ENCODE measurements around the gene RXFP3.

DNA sequence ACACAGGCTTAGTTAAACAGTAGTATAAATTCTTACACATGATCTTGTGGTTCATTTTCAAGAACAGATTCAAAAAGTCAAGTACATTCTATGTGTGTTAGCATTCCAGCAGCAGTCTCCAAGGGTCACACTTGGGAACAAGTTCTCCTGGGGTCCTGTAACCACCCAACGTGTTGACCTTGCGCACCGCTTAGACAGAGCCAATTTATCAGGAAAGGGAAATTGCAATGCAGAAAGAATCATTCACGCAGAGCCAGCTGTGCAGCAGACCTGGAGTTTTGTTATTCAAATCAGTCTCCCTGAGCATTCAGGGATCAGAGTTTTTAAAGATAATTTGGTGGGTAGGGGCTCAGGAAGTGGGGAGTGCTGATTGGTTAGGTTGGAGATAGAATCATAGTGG, 8.5 kb upstream of the RXFP3 start:
- TF ChIP-seq, protein P1, sequence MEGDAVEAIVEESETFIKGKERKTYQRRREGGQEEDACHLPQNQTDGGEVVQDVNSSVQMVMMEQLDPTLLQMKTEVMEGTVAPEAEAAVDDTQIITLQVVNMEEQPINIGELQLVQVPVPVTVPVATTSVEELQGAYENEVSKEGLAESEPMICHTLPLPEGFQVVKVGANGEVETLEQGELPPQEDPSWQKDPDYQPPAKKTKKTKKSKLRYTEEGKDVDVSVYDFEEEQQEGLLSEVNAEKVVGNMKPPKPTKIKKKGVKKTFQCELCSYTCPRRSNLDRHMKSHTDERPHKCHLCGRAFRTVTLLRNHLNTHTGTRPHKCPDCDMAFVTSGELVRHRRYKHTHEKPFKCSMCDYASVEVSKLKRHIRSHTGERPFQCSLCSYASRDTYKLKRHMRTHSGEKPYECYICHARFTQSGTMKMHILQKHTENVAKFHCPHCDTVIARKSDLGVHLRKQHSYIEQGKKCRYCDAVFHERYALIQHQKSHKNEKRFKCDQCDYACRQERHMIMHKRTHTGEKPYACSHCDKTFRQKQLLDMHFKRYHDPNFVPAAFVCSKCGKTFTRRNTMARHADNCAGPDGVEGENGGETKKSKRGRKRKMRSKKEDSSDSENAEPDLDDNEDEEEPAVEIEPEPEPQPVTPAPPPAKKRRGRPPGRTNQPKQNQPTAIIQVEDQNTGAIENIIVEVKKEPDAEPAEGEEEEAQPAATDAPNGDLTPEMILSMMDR (IDR thresholded peaks at IDR 0.05) = no peak
- TF ChIP-seq POLR2A (IDR thresholded peaks at IDR 0.05) = no peak
